Panc1 (cell line): ENCODE data around the gene ARHGEF40.

Source experiments
- CTCF ChIP-seq: fragments of 450-650 bp; IDR thresholded peaks from 2 replicates; pipeline ENCODE4 v1.5.1; 2017; ENCODE audit warnings: mild to moderate bottlenecking
- POLR2AphosphoS5 ChIP-seq: IDR thresholded peaks from 2 replicates; pipeline ENCODE4 v1.6.1; 2012; ENCODE audit warnings: mild to moderate bottlenecking, low read depth, low read length, moderate library complexity

GRCh38 chr14:21036751-21037150 is 33.4 kb upstream of the ARHGEF40 start:
- no peak for TF ChIP-seq CTCF
- no peak for TF ChIP-seq POLR2AphosphoS5
